Measurements from ENCODE around the gene HIC1.

- TF ChIP-seq POLR2A (IDR thresholded peaks at IDR 0.05) (no peak), CTCF (IDR thresholded peaks at IDR 0.05) (no peak)
Measured at GRCh38 chr17:2089021-2089422, 34.1 kb downstream of the HIC1 start.
